IMR-90 (cell line): ENCODE results near the gene PDE5A. TPM values are rescaled to one million over a fixed set of nuclear protein-coding genes. Genes with fewer than 3 reads are reported as not detected.
A peak's percentile ranks its signal among the peaks of the same experiment; 100 is the strongest.

Experiments
- ATAC-seq: fragments of 200-7000 bp; cut with Tn5 transposase; 2 replicates; pipeline ENCODE4 v1.9.1; 2020; ENCODE audit warnings: low read depth, mild to moderate bottlenecking, moderate library complexity
- BruUV-seq: library from RNA; stranded (reverse); fragments of 400-500 nt; replicated peaks from 2 replicates; lab custom pipeline; 2021; lab: Mats Ljungman, UMichigan
- CTCF ChIA-PET: fragments of 300-600 bp; formaldehyde crosslinking; extraction: SDS; loops from one replicate; lab custom pipeline; 2021; ENCODE audit warnings: antibody characterized with exemption; lab: Yijun Ruan, JAX
- POLR2A ChIA-PET: fragments of 300-600 bp; sonication (Branson Sonifier 250); formaldehyde crosslinking; loops from one replicate; lab custom pipeline; 2022; ENCODE audit warnings: antibody characterized with exemption; ENCODE audit not compliant: unreplicated experiment; lab: Charles Lee
- DNase-seq: peaks from one replicate; pipeline ENCODE4 v3.0.0; 2013
- H2AFZ ChIP-seq: replicated peaks from 2 replicates; pipeline ENCODE3; 2013; ENCODE audit warnings: low read length, mild to moderate bottlenecking; ENCODE audit not compliant: poor library complexity
- H2AK5ac ChIP-seq: 2 replicates; pipeline ENCODE4 v1.6.1; 2013; ENCODE audit warnings: low read depth, low read length, inconsistent platforms
- H2AK9ac ChIP-seq: replicated peaks from 2 replicates; pipeline ENCODE3; 2013; ENCODE audit warnings: mild to moderate bottlenecking, low read depth, low read length, moderate library complexity; ENCODE audit not compliant: poor library complexity
- H2BK120ac ChIP-seq: 2 replicates; pipeline ENCODE4 v1.6.1; 2013; ENCODE audit warnings: low read depth, low read length, inconsistent platforms
- H2BK15ac ChIP-seq: 3 replicates; pipeline ENCODE4 v1.6.1; 2013; ENCODE audit warnings: low read depth, low read length, inconsistent platforms
- H2BK20ac ChIP-seq: 2 replicates; pipeline ENCODE4 v1.6.1; 2013; ENCODE audit warnings: low read depth, mild to moderate bottlenecking, inconsistent platforms, low read length, moderate library complexity
- H2BK5ac ChIP-seq: 2 replicates; pipeline ENCODE4 v1.6.1; 2013; ENCODE audit warnings: mild to moderate bottlenecking, low read depth, low read length, inconsistent platforms; ENCODE audit not compliant: poor library complexity, severe bottlenecking
- H3K14ac ChIP-seq: replicated peaks from 2 replicates; pipeline ENCODE4 v1.6.1; 2013; ENCODE audit warnings: low read depth, low read length, inconsistent platforms
- H3K18ac ChIP-seq: 2 replicates; pipeline ENCODE4 v1.6.1; 2013; ENCODE audit warnings: low read depth, low read length, control low read depth
- H3K23ac ChIP-seq: 2 replicates; pipeline ENCODE4 v1.6.1; 2013; ENCODE audit warnings: low read depth, low read length, inconsistent platforms
- H3K27ac ChIP-seq: 2 replicates; pipeline ENCODE4 v1.5.1; 2013; ENCODE audit warnings: mild to moderate bottlenecking, control low read depth, low read length; ENCODE audit not compliant: insufficient read depth
- H3K27me3 ChIP-seq: 2 replicates; pipeline ENCODE4 v1.6.1; 2013; ENCODE audit warnings: low read length; ENCODE audit not compliant: control insufficient read depth, insufficient read depth
- H3K36me3 ChIP-seq: 2 replicates; pipeline ENCODE4 v1.6.1; 2013; ENCODE audit warnings: low read length, mixed read lengths; ENCODE audit not compliant: control insufficient read depth, insufficient read depth
- H3K4ac ChIP-seq: 2 replicates; pipeline ENCODE4 v1.6.1; 2013; ENCODE audit warnings: low read depth, low read length, inconsistent platforms
- H3K4me1 ChIP-seq: 2 replicates; pipeline ENCODE4 v1.6.1; 2013; ENCODE audit warnings: low read length, mixed read lengths; ENCODE audit not compliant: control insufficient read depth, insufficient read depth
- H3K4me2 ChIP-seq: 2 replicates; pipeline ENCODE4 v1.6.1; 2013; ENCODE audit warnings: low read depth, mild to moderate bottlenecking, control low read depth, low read length, moderate library complexity
- H3K4me3 ChIP-seq: 2 replicates; pipeline ENCODE4 v1.5.1; 2013; ENCODE audit warnings: low read depth, mild to moderate bottlenecking, control low read depth, low read length, moderate library complexity; ENCODE audit not compliant: insufficient read depth
- H3K56ac ChIP-seq: 2 replicates; pipeline ENCODE4 v1.6.1; 2013; ENCODE audit warnings: low read length, inconsistent platforms; ENCODE audit not compliant: insufficient read depth; ENCODE audit errors: extremely low read depth
- H3K79me1 ChIP-seq, 2 experiments: 2 replicates each; pipeline ENCODE4 v1.6.1; 2013; ENCODE audit warnings: low read length in 2 of 2, inconsistent platforms in 1 of 2, low read depth in 1 of 2
- H3K9ac ChIP-seq: 2 replicates; pipeline ENCODE4 v1.6.1; 2013; ENCODE audit warnings: low read depth, low read length, control low read depth
- H3K9me1 ChIP-seq: 2 replicates; pipeline ENCODE4 v1.6.1; 2013; ENCODE audit warnings: low read length, inconsistent platforms; ENCODE audit not compliant: insufficient read depth
- H3K9me3 ChIP-seq: 2 replicates; pipeline ENCODE4 v1.6.1; 2013; ENCODE audit warnings: low read length; ENCODE audit not compliant: control insufficient read depth, insufficient read depth
- H4K20me1 ChIP-seq: 2 replicates; pipeline ENCODE4 v1.6.1; 2013; ENCODE audit warnings: low read length, inconsistent platforms; ENCODE audit not compliant: insufficient read depth
- H4K5ac ChIP-seq: 2 replicates; pipeline ENCODE4 v1.6.1; 2013; ENCODE audit warnings: mild to moderate bottlenecking, low read depth, low read length, control low read depth
- H4K8ac ChIP-seq, 2 experiments: 2 replicates each; pipeline ENCODE4 v1.6.1; 2013; ENCODE audit warnings: low read depth in 2 of 2, low read length in 2 of 2, control low read depth in 1 of 2, inconsistent platforms in 1 of 2
- H4K91ac ChIP-seq: 2 replicates; pipeline ENCODE4 v1.6.1; 2013; ENCODE audit warnings: low read depth, low read length, inconsistent platforms; ENCODE audit not compliant: insufficient read depth
- CHD1 ChIP-seq: IDR thresholded peaks from 2 replicates; pipeline ENCODE4 v1.6.1; 2012; ENCODE audit warnings: low read depth, low read length, improper control_type of control experiment
- MXI1 ChIP-seq: IDR thresholded peaks from 2 replicates; pipeline ENCODE4 v1.6.1; 2012; ENCODE audit warnings: low read depth, mild to moderate bottlenecking, low read length, moderate library complexity, borderline replicate concordance
- WGBS, 2 experiments: methylation state at CpG; one replicate each; pipeline versions ENCODE4 v1.1.5 to v1.1.7; 2013; ENCODE audit warnings: missing lambda C conversion rate in 2 of 2; ENCODE audit not compliant: insufficient read length in 1 of 2; ENCODE audit errors: extremely low coverage in 2 of 2; 5-methylcytosine and 5-hydroxymethylcytosine counted together
- dilution Hi-C: fragments of 300-500 bp; cut with HindIII; formaldehyde crosslinking; loops from one replicate; pipeline ENCODE4 v1.14.3; 2018; ENCODE audit warnings: low sequenced_read_pairs; ENCODE audit not compliant: unreplicated experiment
- in situ Hi-C: fragments of 300-500 bp; cut with MboI; formaldehyde crosslinking; loops from 3 replicates; pipeline ENCODE4 v1.14.3; 2019; ENCODE audit warnings: low sequenced_read_pairs, inconsistent platforms, mixed read lengths
- intact Hi-C: fragments of 100-400 bp; cut with micrococcal nuclease; formaldehyde crosslinking; loops from 2 replicates; pipeline ENCODE4 v1.10.0; 2022
- polyA plus RNA-seq, 3 experiments: library from polyadenylated mRNA; depleted of rRNA; stranded (reverse); fragments of >200 nt; gene quantifications; 2 replicates each; pipeline ENCODE4 v1.2.3, GENCODE V29; 2012; ENCODE audit warnings: low replicate concordance in 1 of 3
- total RNA-seq: library from RNA; depleted of rRNA; stranded (reverse); fragments of >200 nt; gene quantifications from 2 replicates; pipeline ENCODE4 v1.2.3, GENCODE V29; 2012

The PDE5A gene
- total and polyA plus RNA-seq, 2 of the 4 experiments (the other 2 are of a cell fraction) = 101 to 770 TPM

DNA sequence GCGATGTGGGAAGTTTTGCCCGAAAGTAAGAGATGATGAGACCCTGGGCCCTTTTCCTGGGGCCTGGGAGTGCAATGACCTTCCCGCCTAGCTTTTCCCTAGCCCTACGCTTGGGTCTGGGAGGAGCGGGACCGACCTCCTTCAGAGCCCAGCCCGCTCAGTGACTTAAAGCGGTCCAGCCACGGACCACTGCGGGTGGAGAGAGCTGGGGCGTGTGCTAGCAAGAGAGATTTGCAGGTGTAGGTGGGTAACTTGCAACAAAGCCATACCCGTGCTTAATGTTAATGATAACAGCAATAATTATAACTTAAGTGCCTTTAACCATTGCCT is 503 bp upstream of the PDE5A start:
- CTCF ChIA-PET = interaction anchor here (0.7 to 2.0 kb wide), 15 partner anchors 27 to 450 kb away, joined by 3 to 19 read pairs (median 5); no protein-coding TSS in a partner anchor
- intact Hi-C loops (loop anchor here (1.0 to 10.0 kb wide), 9 partner anchors 24 to 647 kb away; no protein-coding TSS in a partner anchor), dilution Hi-C loops (no loop called here), in situ Hi-C loops (loop anchor here (5.0 to 10.0 kb wide), 2 partner anchors 314 to 423 kb away; no protein-coding TSS in a partner anchor)
- Histone ChIP-seq H2AFZ (peak overlapping the region; percentile 94), H2AK5ac (peak overlapping the region; percentile 87), H4K5ac (peak overlapping the region; percentile 83), H3K18ac (peak overlapping the region; percentile 87), H2BK5ac (peak overlapping the region; percentile 97), H2BK20ac (peak overlapping the region; percentile 80), H3K4me2 (peak overlapping the region; percentile 85), H3K36me3 (peaks cover 9% of the 10 kb centered on the region; the same call in 1 of the 2 replicates), H4K91ac (peak overlapping the region; percentile 98), H2BK15ac (peak overlapping the region; percentile 79; the same call in 2 of the 3 replicates), H3K27me3 (no peaks in the 10 kb centered on the region), H4K20me1 (peaks cover 5% of the 10 kb centered on the region; the same call in 1 of the 2 replicates), H2BK120ac (peak overlapping the region; percentile 100), H2AK9ac (peak overlapping the region; percentile 82), H3K56ac (peak overlapping the region; percentile 79), H3K9me1 (peaks cover 7% of the 10 kb centered on the region), H4K8ac (peak overlapping the region; percentile 60 to 95), H3K4me3 (peak overlapping the region; percentile 93), H3K4ac (peak overlapping the region; percentile 95), H3K9ac (peak overlapping the region; percentile 96), H3K14ac (peak overlapping the region; percentile 98), H3K4me1 (peaks cover 11% of the 10 kb centered on the region), H3K27ac (peak overlapping the region; percentile 96), H3K9me3 (no peaks in the 10 kb centered on the region), H3K23ac (peak overlapping the region; percentile 96), H3K79me1 (peaks cover 0 to 27% of the 10 kb centered on the region in 2 experiments; a peak in 3 of 4 replicates)
- TF ChIP-seq CHD1 = no peak
- TF ChIP-seq MXI1 = 0 out of 2 replicates have a peak, but pooled peaks have one; percentile 5
- DNase-seq = no peak
- POLR2A ChIA-PET = interaction anchor here (0.6 to 3.6 kb wide), 20 partner anchors 26 to 425 kb away, joined by 3 to 47 read pairs (median 4); no protein-coding TSS in a partner anchor
- WGBS, 2 experiments = 0% methylated on average over 1 of the region's 12 CpGs; no CpG with 5 or more reads in 1 of the 2 experiments
- no peak for ATAC-seq
- TSS peak; percentile 49 for BruUV-seq
